ENCODE results near the gene ATF5. TPM values are rescaled to one million over a fixed set of nuclear protein-coding genes. Genes with fewer than 3 reads are reported as not detected.

ATF5 gene
- total and polyA plus RNA-seq, 10 of the 15 experiments (the other 5 are each of a cell fraction or from before 2014, with no cell fraction given), result 9.1 to 133 (median 24.0) TPM

- TF ChIP-seq E2F8 (IDR thresholded peaks at IDR 0.05; ENCODE audit: low read depth, partially characterized antibody) (no peak), TCF7 (IDR thresholded peaks at IDR 0.05; ENCODE audit: borderline replicate concordance) (no peak), CUX1 (IDR thresholded peaks at IDR 0.05; ENCODE audit: insufficient replicate concordance, low read depth, low read length) (no peak), SMAD1 (IDR thresholded peaks at IDR 0.05; ENCODE audit: low read depth, partially characterized antibody) (no peak), CREM (IDR thresholded peaks at IDR 0.05; ENCODE audit: low read depth) (no peak), REST (IDR thresholded peaks at IDR 0.05; ENCODE audit: low read depth, low read length) (no peak), HDGF (IDR thresholded peaks at IDR 0.05) (no peak), MLLT1 (IDR thresholded peaks at IDR 0.05) (no peak), FOXM1 (IDR thresholded peaks at IDR 0.05; ENCODE audit: low read depth, low read length) (no peak), SREBF2 (IDR thresholded peaks at IDR 0.05; ENCODE audit: low read length) (no peak), IRF3 (IDR thresholded peaks at IDR 0.05) (no peak), WRNIP1 (IDR thresholded peaks at IDR 0.05; ENCODE audit: borderline replicate concordance, low read depth, low read length) (no peak), PKNOX1 (IDR thresholded peaks at IDR 0.05) (peak; percentile 93)
Measured at GRCh38 chr19:49881672-49882394, 47.2 kb upstream of the ATF5 start (continued).
